HepG2 (cell line): Measurements from ENCODE around the gene SCN9A. TPM values are rescaled to one million over a fixed set of nuclear protein-coding genes. Genes with fewer than 3 reads are reported as not detected.

Source experiments
- CERS6 ChIP-seq: sonication (generic); formaldehyde crosslinking; IDR thresholded peaks from 2 replicates; pipeline ENCODE4 v1.5.0; 2020; ENCODE audit warnings: missing genetic modification reagents
- CHD4 ChIP-seq: fragments of 200-600 bp; sonication (generic); IDR thresholded peaks from 2 replicates; pipeline ENCODE4 v1.7.0; 2017; ENCODE audit warnings: mild to moderate bottlenecking, low read length, borderline replicate concordance
- DMTF1 ChIP-seq: sonication (generic); formaldehyde crosslinking; IDR thresholded peaks from 2 replicates; pipeline ENCODE4 v1.4.0; 2020; ENCODE audit warnings: mild to moderate bottlenecking, missing genetic modification reagents
- KLF11 ChIP-seq: IDR thresholded peaks from 2 replicates; pipeline ENCODE4 v1.6.1; 2016; ENCODE audit warnings: missing compliant biosample characterization
- MNT ChIP-seq: fragments of 450-650 bp; IDR thresholded peaks from 2 replicates; pipeline ENCODE4 v1.6.1; 2016
- PRMT3 ChIP-seq: sonication (generic); formaldehyde crosslinking; IDR thresholded peaks from 2 replicates; pipeline ENCODE4 v1.8.1; 2022; ENCODE audit warnings: low read depth, mild to moderate bottlenecking, moderate library complexity, missing genetic modification reagents, borderline replicate concordance
- SMARCE1 ChIP-seq: fragments of 450-650 bp; IDR thresholded peaks from 2 replicates; pipeline ENCODE4 v1.6.1; 2017; ENCODE audit warnings: borderline replicate concordance
- SOX6 ChIP-seq, 2 experiments: fragments of 450-650 bp in 1 of 2; sonication (generic) in 1 of 2; formaldehyde crosslinking in 1 of 2; IDR thresholded peaks; 2 replicates each; pipeline versions ENCODE4 v1.4.0 to v1.6.1; 2017 to 2020; ENCODE audit warnings: antibody characterized with exemption in 1 of 2, mild to moderate bottlenecking in 1 of 2, missing genetic modification reagents in 1 of 2
- TBP ChIP-seq: sonication (generic); formaldehyde crosslinking; IDR thresholded peaks from 2 replicates; pipeline ENCODE4 v1.5.0; 2020; ENCODE audit warnings: missing genetic modification reagents
- THRA ChIP-seq: sonication (generic); formaldehyde crosslinking; IDR thresholded peaks from 2 replicates; pipeline ENCODE4 v1.4.0; 2020; ENCODE audit warnings: missing genetic modification reagents, borderline replicate concordance
- ZMAT3 ChIP-seq: sonication (generic); formaldehyde crosslinking; conservative IDR thresholded peaks from 2 replicates; pipeline ENCODE4 v1.7.0; 2021; ENCODE audit warnings: missing genetic modification reagents
- ZNF138 ChIP-seq: sonication (generic); formaldehyde crosslinking; IDR thresholded peaks from 2 replicates; pipeline ENCODE4 v1.5.0; 2020; ENCODE audit warnings: mild to moderate bottlenecking, low read depth, missing genetic modification reagents
- ZNF362 ChIP-seq: sonication (generic); formaldehyde crosslinking; IDR thresholded peaks from 2 replicates; pipeline ENCODE4 v1.4.0; 2020; ENCODE audit warnings: missing genetic modification reagents, mild to moderate bottlenecking, borderline replicate concordance
- ZNF513 ChIP-seq: sonication (generic); formaldehyde crosslinking; conservative IDR thresholded peaks from 2 replicates; pipeline ENCODE4 v1.5.0; 2020; ENCODE audit warnings: missing genetic modification reagents
- ZNF577 ChIP-seq: sonication (generic); formaldehyde crosslinking; IDR thresholded peaks from 2 replicates; pipeline ENCODE4 v1.4.0; 2020; ENCODE audit warnings: mild to moderate bottlenecking, low read depth, missing genetic modification reagents, borderline replicate concordance
- ZSCAN20 ChIP-seq: sonication (generic); formaldehyde crosslinking; IDR thresholded peaks from 2 replicates; pipeline ENCODE4 v1.4.0; 2020; ENCODE audit warnings: missing genetic modification reagents, mild to moderate bottlenecking, borderline replicate concordance
- polyA plus RNA-seq, 8 experiments: library from polyadenylated mRNA; depleted of rRNA in 3 of 8; stranded (reverse) in 7 of 8; unstranded in 1 of 8; fragments of >200 nt; fragmentation: Illumina TruSeq in 4 of 8; extraction: Trizol in 4 of 8; gene quantifications; 2 replicates each; pipeline versions ENCODE4 v1.2.1 to v1.2.3, GENCODE V29; 2011 to 2016; ENCODE audit warnings: low read depth in 4 of 8, missing spikeins in 1 of 8, mixed read lengths in 1 of 8; ENCODE audit not compliant: insufficient read depth in 1 of 8
- total RNA-seq, 5 experiments: library from RNA; depleted of rRNA; stranded (reverse); fragments of >200 nt; fragmentation: Illumina TruSeq; extraction: Trizol; gene quantifications; 2 replicates each; pipeline ENCODE4 v1.2.3, GENCODE V29; 2016; ENCODE audit warnings: low read depth in 1 of 5
- TF ChIP-seq, protein P1 (sequence below): sonication (generic); formaldehyde crosslinking; IDR thresholded peaks from 2 replicates; pipeline ENCODE4 v1.8.0; 2022; ENCODE audit warnings: missing genetic modification reagents, mild to moderate bottlenecking, inconsistent platforms, borderline replicate concordance
- TF ChIP-seq, protein P2 (sequence below): sonication (generic); formaldehyde crosslinking; IDR thresholded peaks from 2 replicates; pipeline ENCODE4 v1.4.0; 2020; ENCODE audit warnings: missing genetic modification reagents, low read depth, mild to moderate bottlenecking, borderline replicate concordance

The SCN9A gene
- total and polyA plus RNA-seq, 2 of the 13 experiments (the other 11 are each of a cell fraction or from before 2014, with no cell fraction given) = 15.3 to 24.3 TPM

DNA sequence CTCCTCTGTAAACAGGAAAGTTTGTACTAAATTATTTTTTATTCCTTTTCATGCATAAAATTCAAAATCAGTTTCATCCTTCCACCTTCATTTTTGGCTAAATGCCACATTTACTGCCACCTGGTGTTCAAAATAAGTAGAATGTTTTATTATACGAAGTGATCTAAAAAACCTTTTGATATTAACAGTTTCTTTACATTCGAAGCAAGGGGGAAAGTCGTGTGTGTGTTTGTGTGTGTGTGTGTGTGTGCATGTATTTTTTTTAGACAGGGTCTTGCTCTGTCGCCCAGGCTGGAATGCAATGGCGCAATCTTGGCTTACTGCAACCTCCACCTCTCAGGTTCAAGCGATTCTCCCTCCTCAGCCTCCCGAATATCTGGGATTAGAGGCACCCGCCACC lies 9.0 kb upstream of the SCN9A start (continued):
- TF ChIP-seq ZNF138 (no peak), TBP (CRISPR knock-in tag) (no peak), SOX6 (IDR thresholded peaks at IDR 0.05) (no peak), SOX6 (CRISPR knock-in tag; IDR thresholded peaks at IDR 0.05) (no peak), ZNF362 (no peak), CERS6 (CRISPR knock-in tag) (no peak), KLF11 (CRISPR knock-in tag) (no peak), ZMAT3 (no peak), PRMT3 (CRISPR knock-in tag) (no peak), THRA (no peak), ZNF513 (CRISPR knock-in tag) (no peak), CHD4 (no peak), ZSCAN20 (no peak), SMARCE1 (no peak), MNT (no peak), ZNF577 (CRISPR knock-in tag) (no peak), DMTF1 (CRISPR knock-in tag) (no peak)
- TF ChIP-seq, protein P1, sequence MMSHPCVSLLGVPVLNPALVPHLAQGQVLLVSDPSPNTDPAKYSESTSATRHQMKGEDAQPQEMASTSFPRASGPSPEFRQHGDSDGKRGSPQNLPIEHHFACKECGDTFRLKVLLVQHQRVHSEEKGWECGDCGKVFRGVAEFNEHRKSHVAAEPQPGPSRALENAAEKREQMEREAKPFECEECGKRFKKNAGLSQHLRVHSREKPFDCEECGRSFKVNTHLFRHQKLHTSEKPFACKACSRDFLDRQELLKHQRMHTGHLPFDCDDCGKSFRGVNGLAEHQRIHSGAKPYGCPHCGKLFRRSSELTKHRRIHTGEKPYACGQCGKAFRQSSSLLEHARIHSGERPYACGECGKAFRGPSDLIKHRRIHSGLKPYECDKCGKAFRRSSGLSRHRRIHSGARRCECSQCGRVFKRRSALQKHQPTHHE (CRISPR knock-in tag) = no peak
- TF ChIP-seq, protein P2, sequence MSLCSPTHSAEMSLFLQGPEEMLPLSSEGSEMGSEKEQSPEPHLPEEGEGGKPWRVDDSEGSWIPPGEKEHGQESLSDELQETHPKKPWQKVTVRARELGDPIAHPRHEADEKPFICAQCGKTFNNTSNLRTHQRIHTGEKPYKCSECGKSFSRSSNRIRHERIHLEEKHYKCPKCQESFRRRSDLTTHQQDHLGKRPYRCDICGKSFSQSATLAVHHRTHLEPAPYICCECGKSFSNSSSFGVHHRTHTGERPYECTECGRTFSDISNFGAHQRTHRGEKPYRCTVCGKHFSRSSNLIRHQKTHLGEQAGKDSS = no peak
